Memory B cell (primary cell): ENCODE results near the gene CEACAM4.
"Not testable (repeated sequence)": the region's sequence is repeated elsewhere in the genome, so short reads cannot be mapped to it uniquely, and the experiment has no call there.

ENCODE experiments used
- ATAC-seq: fragments of 150-1000 bp; cut with Tn5 transposase; 2 replicates; pipeline ENCODE4 v1.10.0; 2021; ENCODE audit warnings: low read depth, mild to moderate bottlenecking, moderate library complexity
- DNase-seq, 2 donors: peaks; one replicate each; pipeline ENCODE4 v3.0.0; 2022; ENCODE audit warnings: low spot score in 2 of 2
- H3K27ac Mint-ChIP-seq: one replicate; pipeline ENCODE4 v1.8.0; 2022; ENCODE audit warnings: mild to moderate bottlenecking, moderate library complexity, mixed read lengths
- H3K27me3 Mint-ChIP-seq: one replicate; pipeline ENCODE4 v1.8.0; 2022; ENCODE audit warnings: mixed read lengths
- H3K36me3 Mint-ChIP-seq: one replicate; pipeline ENCODE4 v1.8.0; 2022; ENCODE audit warnings: mild to moderate bottlenecking, mixed read lengths
- H3K4me1 Mint-ChIP-seq: one replicate; pipeline ENCODE4 v1.8.0; 2022; ENCODE audit warnings: mixed read lengths
- H3K4me3 Mint-ChIP-seq: one replicate; pipeline ENCODE4 v1.8.0; 2022; ENCODE audit warnings: mild to moderate bottlenecking, moderate library complexity, mixed read lengths
- H3K9me3 Mint-ChIP-seq: one replicate; pipeline ENCODE4 v1.8.0; 2022; ENCODE audit warnings: mixed read lengths

CEACAM4 gene

GRCh38 chr19:41626877-41627276 lies at the start of gene CEACAM4:
CEACAM4 (minus strand) TSS chr19:41627074; CDS start chr19:41626963, 111 bp downstream.
- Mint-ChIP-seq H3K27ac (no peak within 1 kb of the TSS), H3K27me3 (peaks cover 16% of the 10 kb centered on the region), H3K9me3 (peaks cover 2% of the 10 kb centered on the region), H3K4me3 (no peak within 1 kb of the TSS), H3K4me1 (no peaks in the 10 kb centered on the region), H3K36me3 (no peaks in the 10 kb centered on the region)
- ATAC-seq, result no peak
- DNase-seq, result no peak

GRCh38 chr19:41671486-41671885 lies 44.6 kb upstream of the CEACAM4 start:
- peaks cover 16% of the 10 kb centered on the region for H3K27me3 Mint-ChIP-seq
- peaks cover 4% of the 10 kb centered on the region for H3K4me1 Mint-ChIP-seq
- ATAC-seq (no peak), DNase-seq (no peak)
- no peak overlapping the region for H3K27ac Mint-ChIP-seq
- H3K4me3 Mint-ChIP-seq, result no peak overlapping the region
- H3K36me3 Mint-ChIP-seq, result no peaks in the 10 kb centered on the region
- peaks cover 10% of the 10 kb centered on the region for H3K9me3 Mint-ChIP-seq

GRCh38 chr19:41670755-41671154 lies 43.9 kb upstream of the CEACAM4 start:
- peaks cover 4% of the 10 kb centered on the region for H3K4me1 Mint-ChIP-seq
- no peak overlapping the region for H3K4me3 Mint-ChIP-seq
- H3K27me3 Mint-ChIP-seq, result peaks cover 14% of the 10 kb centered on the region
- H3K36me3 Mint-ChIP-seq, result no peaks in the 10 kb centered on the region
- no peak overlapping the region for H3K27ac Mint-ChIP-seq
- ATAC-seq (no peak), DNase-seq (no peak)
- H3K9me3 Mint-ChIP-seq, result peaks cover 10% of the 10 kb centered on the region

GRCh38 chr19:41668315-41668714 lies 41.4 kb upstream of the CEACAM4 start:
- H3K4me1 Mint-ChIP-seq, result peaks cover 4% of the 10 kb centered on the region
- DNase-seq, result no peak
- peaks cover 22% of the 10 kb centered on the region for H3K9me3 Mint-ChIP-seq
- no peaks in the 10 kb centered on the region for H3K36me3 Mint-ChIP-seq
- H3K4me3 Mint-ChIP-seq, result no peak overlapping the region
- peaks cover 14% of the 10 kb centered on the region for H3K27me3 Mint-ChIP-seq
- no peak for ATAC-seq
- H3K27ac Mint-ChIP-seq, result no peak overlapping the region

- H3K27ac Mint-ChIP-seq, result no peak overlapping the region
- peaks cover 8% of the 10 kb centered on the region for H3K27me3 Mint-ChIP-seq
- H3K9me3 Mint-ChIP-seq, result peaks cover 20% of the 10 kb centered on the region
- ATAC-seq (no peak), DNase-seq (no peak)
- no peaks in the 10 kb centered on the region for H3K4me1 Mint-ChIP-seq
- H3K4me3 Mint-ChIP-seq, result no peak overlapping the region
- H3K36me3 Mint-ChIP-seq, result no peaks in the 10 kb centered on the region
Observed at GRCh38 chr19:41666075-41666474, 39.2 kb upstream of the CEACAM4 start.

DNA sequence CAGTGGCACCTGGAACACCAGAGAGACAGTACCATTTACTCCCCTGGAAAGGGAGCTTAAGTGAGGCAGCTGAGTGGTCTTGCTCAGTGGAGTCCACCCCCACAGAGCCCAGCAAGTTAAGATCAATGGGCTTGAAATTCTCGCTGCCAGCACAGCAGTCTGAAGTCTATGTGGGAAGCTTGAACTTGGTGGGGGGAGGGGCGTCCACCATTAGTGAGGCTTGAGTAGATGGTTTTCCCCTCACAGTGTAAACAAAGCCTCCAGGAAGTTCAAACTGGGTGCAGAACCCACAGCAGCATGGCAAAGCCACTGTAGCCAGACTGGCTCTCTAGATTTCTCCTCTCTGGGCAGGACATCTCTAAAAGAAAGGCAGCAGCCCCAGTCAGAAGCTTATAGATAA lies 30.3 kb upstream of the CEACAM4 start:
- Mint-ChIP-seq H3K36me3 (peaks cover 3% of the 10 kb centered on the region), H3K27ac (no peak overlapping the region), H3K27me3 (peaks cover 16% of the 10 kb centered on the region), H3K4me3 (no peak overlapping the region), H3K9me3 (peaks cover 11% of the 10 kb centered on the region), H3K4me1 (no peaks in the 10 kb centered on the region)
- DNase-seq, result no peak
- ATAC-seq, result no peak

DNA sequence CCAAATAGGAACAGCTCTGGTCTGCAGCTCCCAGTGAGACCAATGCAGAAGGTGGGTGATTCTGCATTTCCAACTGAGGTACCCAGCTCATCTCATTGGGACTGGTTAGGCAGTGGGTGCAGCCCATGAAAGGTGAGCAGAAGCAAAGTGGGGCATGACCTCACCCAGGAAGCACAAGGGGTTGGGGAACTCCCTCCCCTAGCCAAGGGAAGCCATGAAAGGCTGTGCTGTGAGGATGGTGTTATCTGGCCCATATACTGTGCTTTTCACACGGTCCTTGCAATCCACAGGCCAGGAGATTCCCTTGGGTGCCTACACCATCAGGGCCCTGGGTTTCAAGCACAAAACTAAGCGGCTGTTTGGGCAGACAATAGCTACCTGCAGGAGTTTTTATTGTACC lies 29.9 kb upstream of the CEACAM4 start:
- peak; percentile 44 for ATAC-seq
- peaks cover 17% of the 10 kb centered on the region for H3K27me3 Mint-ChIP-seq
- H3K27ac Mint-ChIP-seq, H3K36me3 Mint-ChIP-seq, DNase-seq, H3K4me1 Mint-ChIP-seq, H3K4me3 Mint-ChIP-seq: not testable (repeated sequence)
- H3K9me3 Mint-ChIP-seq, result peaks cover 10% of the 10 kb centered on the region

GRCh38 chr19:41652250-41652649 lies 25.4 kb upstream of the CEACAM4 start:
- H3K27ac Mint-ChIP-seq, result no peak overlapping the region
- DNase-seq (no peak), ATAC-seq (no peak)
- no peak overlapping the region for H3K4me3 Mint-ChIP-seq
- H3K4me1 Mint-ChIP-seq, result no peaks in the 10 kb centered on the region
- H3K36me3 Mint-ChIP-seq, result peaks cover 3% of the 10 kb centered on the region
- H3K27me3 Mint-ChIP-seq, result peaks cover 24% of the 10 kb centered on the region
- H3K9me3 Mint-ChIP-seq, result peaks cover 2% of the 10 kb centered on the region

GRCh38 chr19:41649827-41650226 lies 23.0 kb upstream of the CEACAM4 start:
- H3K4me3 Mint-ChIP-seq, result no peak overlapping the region
- no peaks in the 10 kb centered on the region for H3K4me1 Mint-ChIP-seq
- H3K27ac Mint-ChIP-seq, result no peak overlapping the region
- DNase-seq (no peak), ATAC-seq (no peak)
- peaks cover 2% of the 10 kb centered on the region for H3K9me3 Mint-ChIP-seq
- H3K27me3 Mint-ChIP-seq, result peaks cover 25% of the 10 kb centered on the region
- peaks cover 3% of the 10 kb centered on the region for H3K36me3 Mint-ChIP-seq

DNA sequence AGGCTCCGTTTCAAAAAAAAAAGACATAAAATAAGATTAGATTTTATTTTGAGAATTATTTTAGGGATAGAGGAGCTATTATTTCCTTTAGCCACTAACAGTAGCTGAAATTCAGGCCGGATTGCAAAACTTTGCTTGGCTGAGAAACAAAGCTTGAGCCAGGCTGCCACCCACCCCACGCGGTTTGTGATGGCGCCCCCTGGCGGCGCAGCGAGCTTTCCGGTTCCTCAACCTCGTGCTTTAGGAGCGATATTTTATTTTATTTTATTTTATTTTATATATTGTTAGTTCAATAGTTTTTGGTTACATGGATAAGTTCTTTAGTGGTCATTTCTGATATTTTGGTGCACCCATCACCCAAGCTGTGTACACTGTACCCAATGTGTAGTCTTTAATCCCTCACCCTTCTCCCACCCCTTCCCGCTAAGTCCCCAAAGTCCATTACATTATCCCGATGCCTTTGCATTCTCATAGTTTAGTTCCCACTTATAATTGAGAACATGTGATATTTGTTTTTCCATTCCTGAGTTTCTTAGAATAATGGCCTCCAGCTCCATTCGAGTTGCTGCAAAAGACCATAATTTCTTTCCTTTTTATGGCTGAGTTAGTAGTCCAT lies 19.8 kb upstream of the CEACAM4 start:
- no peak for ATAC-seq
- DNase-seq, result peak in 1 of 2 donors; percentile 28
- no peak overlapping the region for H3K4me3 Mint-ChIP-seq
- H3K27me3 Mint-ChIP-seq, result peaks cover 27% of the 10 kb centered on the region
- H3K36me3 Mint-ChIP-seq, result no peaks in the 10 kb centered on the region
- H3K9me3 Mint-ChIP-seq, result no peaks in the 10 kb centered on the region
- H3K27ac Mint-ChIP-seq, result no peak overlapping the region
- peaks cover 3% of the 10 kb centered on the region for H3K4me1 Mint-ChIP-seq

DNA sequence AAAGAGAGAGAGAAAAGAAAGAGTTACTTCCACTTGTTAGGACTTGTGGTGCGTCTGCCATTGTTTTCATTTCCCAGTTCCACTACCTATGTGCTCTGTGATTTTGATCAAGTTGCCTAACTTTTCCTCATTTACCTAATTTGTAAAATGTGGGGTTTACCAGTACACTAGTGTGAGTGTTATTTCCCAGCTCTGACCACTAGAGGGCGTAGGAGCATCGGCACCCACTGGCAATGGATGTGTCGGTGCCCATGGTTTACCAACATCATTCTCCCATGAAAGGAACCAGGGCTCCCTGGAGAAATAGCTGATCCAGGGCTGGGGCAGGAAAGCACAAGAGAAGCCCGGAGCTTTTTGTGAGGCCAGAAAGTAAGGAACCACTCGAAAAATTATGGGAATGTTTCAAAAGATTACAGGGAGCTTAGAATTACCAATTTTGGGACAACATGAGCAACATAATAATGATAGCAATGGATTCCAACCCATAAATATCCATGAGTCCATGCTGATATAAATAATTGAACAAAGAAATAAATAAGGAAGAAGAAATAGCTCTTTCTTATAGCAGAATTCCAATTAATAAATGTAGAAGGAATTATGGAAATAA lies 15.1 kb upstream of the CEACAM4 start:
- Mint-ChIP-seq H3K4me1 (peaks cover 5% of the 10 kb centered on the region), H3K36me3 (no peaks in the 10 kb centered on the region), H3K4me3 (no peak overlapping the region), H3K9me3 (no peaks in the 10 kb centered on the region), H3K27me3 (peaks cover 21% of the 10 kb centered on the region), H3K27ac (no peak overlapping the region)
- DNase-seq (peak; percentile 66 to 67), ATAC-seq (peak; percentile 74)

DNA sequence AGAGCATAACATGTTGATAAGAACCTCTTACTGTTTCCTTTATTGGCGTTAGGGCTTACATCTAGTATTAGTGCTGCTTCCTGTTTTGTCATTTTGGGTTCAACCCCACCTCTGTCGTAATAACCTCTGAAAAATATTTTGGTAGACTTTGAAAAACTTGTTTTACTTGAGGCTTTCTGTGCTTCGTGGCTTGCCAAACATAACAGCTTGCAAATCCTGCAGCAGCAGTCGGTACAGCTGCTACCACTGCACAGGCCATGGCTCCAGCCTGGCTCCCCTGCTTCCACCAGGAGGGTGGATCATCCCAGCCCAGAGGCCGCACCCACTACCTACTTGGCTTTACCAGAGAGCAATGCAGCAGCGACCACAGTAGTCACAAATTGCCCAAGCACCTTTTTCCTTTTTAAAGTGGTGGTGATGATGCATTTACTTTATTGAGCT lies 11.8 kb upstream of the CEACAM4 start:
- Mint-ChIP-seq H3K4me3 (no peak overlapping the region), H3K27me3 (peaks cover 26% of the 10 kb centered on the region), H3K9me3 (peaks cover 1% of the 10 kb centered on the region), H3K27ac (no peak overlapping the region), H3K36me3 (no peaks in the 10 kb centered on the region), H3K4me1 (peaks cover 5% of the 10 kb centered on the region)
- ATAC-seq (no peak), DNase-seq (no peak)

DNA sequence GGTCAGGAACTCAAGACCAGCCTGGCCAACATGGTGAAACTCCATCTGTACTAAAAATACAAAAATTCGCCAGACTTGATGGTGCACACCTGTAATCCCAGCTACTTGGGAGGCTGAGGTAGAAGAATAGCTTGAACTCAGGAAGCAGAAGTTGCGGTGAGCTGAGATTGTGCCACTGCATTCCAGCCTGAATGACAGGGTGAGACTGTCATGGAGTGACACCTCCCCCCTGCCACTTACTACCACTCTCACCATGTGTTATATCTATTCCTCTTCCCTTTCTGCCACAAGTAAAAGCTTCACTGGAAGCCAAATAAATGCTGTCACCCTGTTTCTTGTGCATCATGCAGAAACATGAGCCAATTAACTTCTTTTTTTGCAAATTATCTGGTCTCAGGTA lies 10.6 kb upstream of the CEACAM4 start:
- Mint-ChIP-seq H3K9me3 (peaks cover 3% of the 10 kb centered on the region), H3K27me3 (peaks cover 23% of the 10 kb centered on the region), H3K4me1 (peaks cover 5% of the 10 kb centered on the region), H3K27ac (no peak overlapping the region), H3K4me3 (no peak overlapping the region), H3K36me3 (no peaks in the 10 kb centered on the region)
- no peak for ATAC-seq
- DNase-seq, result no peak

- H3K27ac Mint-ChIP-seq, result no peak overlapping the region
- no peak overlapping the region for H3K4me3 Mint-ChIP-seq
- H3K27me3 Mint-ChIP-seq, result peaks cover 14% of the 10 kb centered on the region
- ATAC-seq (no peak), DNase-seq (no peak)
- no peaks in the 10 kb centered on the region for H3K36me3 Mint-ChIP-seq
- H3K9me3 Mint-ChIP-seq, result peaks cover 5% of the 10 kb centered on the region
- H3K4me1 Mint-ChIP-seq, result no peaks in the 10 kb centered on the region
Observed at GRCh38 chr19:41627966-41628675, 1.2 kb upstream of the CEACAM4 start.
